Heart right ventricle (tissue), 16 donors: ENCODE data around the gene LPP. TPM values are rescaled to one million over a fixed set of nuclear protein-coding genes. Genes with fewer than 3 reads are reported as not detected.
A peak's percentile ranks its signal among the peaks of the same experiment; 100 is the strongest.

Source experiments
- ATAC-seq, 8 donors: fragments of 200-7000 bp; cut with Tn5 transposase; one replicate each; pipeline ENCODE4 v1.9.1; 2020; ENCODE audit warnings: mild to moderate bottlenecking in 8 of 8, moderate library complexity in 8 of 8, moderate number of reproducible peaks in 1 of 8
- DNase-seq, 2 donors: peaks; one replicate each; pipeline ENCODE4 v3.0.0-alpha.2; 2020
- H3K27ac ChIP-seq, 10 donors: fragments of 200-600 bp; sonication (generic) in 2 of 10; one replicate each; pipeline versions ENCODE4 v1.5.0 to v1.8.0; 2020 to 2022; ENCODE audit warnings: mild to moderate bottlenecking in 3 of 10
- H3K27me3 ChIP-seq, 7 donors: fragments of 200-600 bp; one replicate each; pipeline ENCODE4 v1.8.0; 2021 to 2022; ENCODE audit warnings: mild to moderate bottlenecking in 2 of 7
- H3K36me3 ChIP-seq, 9 donors: fragments of 200-600 bp; sonication (generic) in 1 of 9; one replicate each; pipeline versions ENCODE4 v1.5.0 to v1.8.0; 2020 to 2022; ENCODE audit warnings: mild to moderate bottlenecking in 2 of 9
- H3K4me1 ChIP-seq, 9 donors: fragments of 200-600 bp; sonication (generic) in 1 of 9; one replicate each; pipeline versions ENCODE4 v1.5.0 to v1.8.0; 2020 to 2022; ENCODE audit warnings: mild to moderate bottlenecking in 4 of 9
- H3K4me3 ChIP-seq, 10 donors: fragments of 200-600 bp; sonication (generic) in 2 of 10; one replicate each; pipeline versions ENCODE4 v1.5.0 to v1.8.0; 2020 to 2022; ENCODE audit warnings: mild to moderate bottlenecking in 7 of 10, moderate library complexity in 2 of 10
- H3K9me3 ChIP-seq, 11 donors: fragments of 200-600 bp in 10 of 11; sonication (generic) in 2 of 11; one replicate each; pipeline versions ENCODE4 v1.5.0 to v1.8.0; 2013 to 2022; ENCODE audit warnings: mild to moderate bottlenecking in 2 of 11, control low read depth in 1 of 11, moderate library complexity in 1 of 11
- CTCF ChIP-seq, 9 donors: fragments of 200-600 bp; sonication (generic) in 2 of 9; IDR thresholded peaks; one replicate each; pipeline versions ENCODE4 v1.5.0 to v1.8.0; 2021 to 2022; ENCODE audit warnings: antibody characterized with exemption in 9 of 9, mild to moderate bottlenecking in 5 of 9, moderate library complexity in 1 of 9
- WGBS, 2 donors: extraction: QIAGEN DNeasy Blood & Tissue Kit; methylation state at CpG; one replicate each; pipeline ENCODE4 v1.1.7; 2013; ENCODE audit warnings: inconsistent platforms in 1 of 2; 5-methylcytosine and 5-hydroxymethylcytosine counted together
- intact Hi-C, 10 donors: fragments of 100-400 bp; cut with DNase I; formaldehyde crosslinking; loops; one replicate each; pipeline versions ENCODE4 v1.11.1 to v1.14.2; 2022
- polyA plus RNA-seq, 2 donors: library from polyadenylated mRNA; stranded (reverse); fragments of 200-250 nt; gene quantifications; one replicate each; pipeline ENCODE4 v1.2.3, GENCODE V29; 2013
- total RNA-seq, 10 donors: library from RNA; stranded (reverse); fragmentation: NEBNext Ultra II Directional in 3 of 10; extraction: Animal tissue kit (Norgen Biotek cat#: 25700) in 3 of 10; gene quantifications; one replicate each; pipeline versions ENCODE4 v1.2.1 to v1.2.4, GENCODE V29; 2021 to 2023
- donor health status: Arrhythmogenic right ventricular cardiomyopathy.
- donor health status: ischemic (EF 13 %, LVEDD 7.1; RV severe dilation, severe dysfunction).
- donor health status: healthy with polysubstance abuse.
- donor health status: DM: no; HTN: yes; CAD: no.
- donor health status: DM: no; HTN: no; CAD: no.
- donor health status: ischemic (EF 25% LVEDD 6.9; RV normal size, moderate dysfunction).
- donor health status: ischemic (EF 25% LVEDD 5.7; RV mildly dilated, moderate dysfunction).
- donor health status: healthy.
- donor health status: DM: yes; HTN: yes; CAD: no.
- donor health status: Ischemic cardiomyopathy.
- donor health status: ischemic (EF 35%, LVEDD 5.7; RV mildly dilated, moderate dysfunction).
- donor health status: nonischemic (EF 11% LVEDD 7.7; RV severe dilation, severe dysfunction).
- donor health status: DM: yes; HTN: yes; CAD: no.
- donor health status: PGD.
- donor health status: ischemic (EF 29% LVEDD 5.4; RV normal size, mild dysfunction).
- donor health status: nonischemic (EF 23%, LVEDD 6.1; RV moderate dilation, normal function).

LPP gene
- total and polyA plus RNA-seq, 12 donors: 8.5 to 188 (median 140) TPM

- Histone ChIP-seq H3K9me3 (no peaks in the 10 kb centered on the region), H3K4me3 (no peak overlapping the region), H3K36me3 (peaks cover 0 to 3% (median 0%) of the 10 kb centered on the region in 9 donors), H3K4me1 (peaks cover 8 to 50% (median 30%) of the 10 kb centered on the region in 9 donors), H3K27me3 (no peaks in the 10 kb centered on the region), H3K27ac (peak overlapping the region in 6 of 10 donors; percentile 30 to 74 (median 56))
- TF ChIP-seq CTCF (IDR thresholded peaks at IDR 0.05): no peak
- WGBS, 2 donors: 73 to 83% methylated on average over 7 of the region's 7 CpGs
- ATAC-seq (peak in 1 of 8 donors; percentile 6), DNase-seq (no peak)
- intact Hi-C loops: no loop called here
Observed at GRCh38 chr3:188351648-188352047, 197.7 kb downstream of the LPP start.

- H3K9me3 ChIP-seq: no peaks in the 10 kb centered on the region
- H3K27ac ChIP-seq: peak overlapping the region in 8 of 10 donors; percentile 5 to 74 (median 56)
- no peak for DNase-seq
- no peak overlapping the region for H3K4me3 ChIP-seq
- intact Hi-C loops: no loop called here
- TF ChIP-seq CTCF (IDR thresholded peaks at IDR 0.05): no peak
- ATAC-seq: peak in 5 of 8 donors; percentile 41 to 87 (median 42)
- H3K36me3 ChIP-seq: peaks cover 0 to 3% (median 0%) of the 10 kb centered on the region in 9 donors
- 69 to 81% methylated on average over 18 of the region's 18 CpGs for WGBS, 2 donors
- no peaks in the 10 kb centered on the region for H3K27me3 ChIP-seq
- peaks cover 8 to 52% (median 31%) of the 10 kb centered on the region in 9 donors for H3K4me1 ChIP-seq
Observed at GRCh38 chr3:188352196-188352927, 198.4 kb downstream of the LPP start.

- H3K9me3 ChIP-seq: no peaks in the 10 kb centered on the region
- H3K36me3 ChIP-seq: peaks cover 0 to 3% (median 0%) of the 10 kb centered on the region in 9 donors
- peaks cover 8 to 52% (median 34%) of the 10 kb centered on the region in 9 donors for H3K4me1 ChIP-seq
- TF ChIP-seq CTCF (IDR thresholded peaks at IDR 0.05): no peak
- H3K27me3 ChIP-seq: no peaks in the 10 kb centered on the region
- intact Hi-C loops: no loop called here
- no peak overlapping the region for H3K4me3 ChIP-seq
- ATAC-seq (no peak), DNase-seq (no peak)
- WGBS, 2 donors: 85 to 93% methylated on average over 1 of the region's 1 CpG
- H3K27ac ChIP-seq: peak overlapping the region in 1 of 10 donors; percentile 20
Observed at GRCh38 chr3:188353426-188353825, 199.5 kb downstream of the LPP start.

GRCh38 chr3:188358787-188359493, 205.0 kb downstream of the LPP start:
- no peaks in the 10 kb centered on the region for H3K27me3 ChIP-seq
- WGBS, 2 donors: 70 to 80% methylated on average over 10 of the region's 10 CpGs
- intact Hi-C loops: no loop called here
- H3K27ac ChIP-seq: peak overlapping the region in 1 of 10 donors; percentile 28
- H3K36me3 ChIP-seq: peaks cover 0 to 3% (median 0%) of the 10 kb centered on the region in 9 donors
- H3K4me1 ChIP-seq: peaks cover 0 to 43% (median 27%) of the 10 kb centered on the region in 9 donors
- ATAC-seq (peak in 1 of 8 donors; percentile 54), DNase-seq (no peak)
- H3K9me3 ChIP-seq: no peaks in the 10 kb centered on the region
- H3K4me3 ChIP-seq: no peak overlapping the region
- TF ChIP-seq CTCF (IDR thresholded peaks at IDR 0.05): no peak
